CD4-positive, alpha-beta T cell treated with Interferon alpha-2 for 1 hour (primary cell): Measurements from ENCODE around the gene HHAT.

Experiments
- DNase-seq, 2 donors: peaks; one replicate each; pipeline ENCODE4 v3.0.0-alpha.2; 2020 to 2022

HHAT gene

DNA sequence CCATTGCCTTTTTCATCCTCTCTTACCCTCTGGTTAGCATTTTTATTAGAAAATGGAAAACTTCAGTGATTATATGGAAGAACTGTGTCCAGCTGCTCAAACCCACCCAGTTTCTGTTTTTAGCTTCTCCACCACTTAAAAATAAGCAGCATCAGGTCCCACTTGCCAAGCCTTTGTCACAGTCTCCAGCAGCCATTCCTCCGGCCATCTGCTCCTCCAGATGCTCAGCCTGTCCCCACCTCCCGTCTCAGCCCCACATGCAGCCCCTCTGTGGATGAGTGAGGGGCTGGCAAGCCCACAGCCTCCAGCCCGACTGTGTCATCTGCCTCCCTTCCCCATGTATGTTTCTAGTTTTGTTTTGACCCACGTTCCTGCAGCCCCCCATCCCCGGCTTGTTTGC is 289.7 kb downstream of the HHAT start:
- DNase-seq, result no peak

- no peak for DNase-seq
Measured at GRCh38 chr1:210620867-210621488, 292.3 kb downstream of the HHAT start.

DNA sequence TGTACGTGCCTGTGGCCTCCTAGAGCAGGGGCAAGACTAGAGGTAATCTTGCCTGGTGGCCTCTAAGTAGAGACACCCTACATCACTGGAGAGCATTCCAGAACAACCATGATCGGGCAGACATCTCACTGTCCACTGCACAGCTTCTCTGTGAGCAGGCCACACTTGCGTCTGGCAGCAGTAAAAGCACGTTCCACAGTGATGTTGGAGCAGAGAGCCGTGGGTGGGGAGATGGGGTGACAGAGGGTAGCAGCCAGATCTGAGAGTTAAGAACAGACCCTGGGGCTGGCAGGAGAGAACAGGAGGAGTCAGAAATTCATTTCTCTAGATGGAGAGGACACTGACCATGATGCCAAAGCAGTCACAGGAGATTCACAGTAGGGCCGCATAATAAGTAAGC is 293.0 kb downstream of the HHAT start:
- no peak for DNase-seq

DNA sequence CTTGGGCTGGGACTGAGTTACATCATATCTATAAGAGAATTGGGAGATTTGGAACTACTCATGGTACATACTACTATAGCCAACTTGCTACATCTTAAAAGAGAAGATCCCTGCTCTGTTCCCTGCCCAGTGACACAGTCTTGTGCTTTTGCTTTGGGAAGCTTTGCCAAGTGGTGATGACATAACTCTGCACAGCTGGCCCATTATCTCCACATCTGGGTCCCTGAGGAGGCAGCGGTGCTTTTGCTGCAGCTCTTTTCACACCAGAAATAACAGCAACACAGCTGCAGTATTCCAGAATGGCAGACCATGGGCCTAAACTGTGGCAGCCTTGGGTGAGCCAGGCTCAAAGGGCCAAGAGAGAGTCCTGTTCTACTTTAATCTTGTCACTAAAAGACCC is 296.0 kb downstream of the HHAT start:
- no peak for DNase-seq

DNA sequence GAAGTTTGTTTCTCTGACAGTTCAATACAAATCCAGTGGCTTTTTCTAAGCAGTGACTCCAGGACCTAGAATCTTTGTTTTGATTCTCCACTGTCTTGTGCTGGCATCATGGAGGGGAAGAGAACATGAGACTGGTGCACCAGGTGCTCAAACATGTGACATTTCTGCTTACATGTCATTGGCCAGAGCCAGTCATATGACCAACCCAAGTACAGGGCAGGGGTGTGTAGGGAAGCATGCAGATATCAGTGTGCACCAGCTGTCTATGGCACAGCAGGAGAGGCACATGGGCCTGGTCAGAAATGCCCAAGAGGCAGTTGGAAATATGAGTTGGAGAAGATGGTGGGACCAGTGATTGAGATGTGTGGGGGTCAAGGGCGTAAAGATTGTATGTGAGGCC is 297.0 kb downstream of the HHAT start:
- no peak for DNase-seq

GRCh38 chr1:210626341-210626740 is 297.6 kb downstream of the HHAT start:
- DNase-seq, result no peak

DNA sequence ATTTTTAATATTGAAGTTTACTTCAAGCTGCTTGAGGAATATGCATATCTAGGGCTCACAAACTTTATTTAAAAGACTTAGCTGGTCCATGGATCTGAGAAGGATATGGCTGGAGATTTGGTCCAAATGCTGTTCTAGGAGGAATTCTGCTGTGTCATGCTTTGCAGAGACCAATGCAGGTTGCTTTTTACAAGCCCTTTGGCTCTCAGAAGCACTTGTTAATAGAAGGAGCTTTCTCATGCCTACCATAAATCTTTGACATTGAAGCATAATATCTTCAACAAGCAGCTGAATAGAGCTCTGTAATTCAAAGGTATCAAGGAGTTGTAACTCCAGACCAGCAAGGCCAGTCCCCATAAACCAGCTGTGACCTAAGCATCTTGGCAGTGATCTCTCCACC is 299.1 kb downstream of the HHAT start:
- no peak for DNase-seq

- DNase-seq, result no peak
Measured at GRCh38 chr1:210629276-210629675, 300.6 kb downstream of the HHAT start.

- no peak for DNase-seq
Measured at GRCh38 chr1:210631399-210631798, 302.7 kb downstream of the HHAT start.

DNA sequence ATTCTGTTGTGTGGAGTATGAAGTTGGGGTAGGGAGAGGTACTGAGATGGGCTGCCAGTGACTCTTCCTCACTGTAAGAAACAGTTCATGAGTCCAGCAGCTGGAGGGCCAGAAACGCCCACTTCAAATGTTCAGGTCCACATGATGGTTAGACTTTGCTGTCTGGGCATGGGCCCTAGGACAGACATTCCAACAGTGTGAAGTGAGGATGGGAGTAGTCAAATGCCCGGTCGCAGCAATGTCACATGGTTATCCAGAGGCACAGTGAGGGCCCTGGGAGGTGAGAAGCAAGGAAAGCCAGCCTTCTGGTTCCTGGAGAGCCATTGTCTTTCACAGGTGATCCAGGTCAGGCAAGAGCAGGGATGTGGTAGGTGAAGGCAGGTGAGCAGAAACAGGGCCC is 304.4 kb downstream of the HHAT start:
- DNase-seq, result no peak

GRCh38 chr1:210633636-210634035 is 304.9 kb downstream of the HHAT start:
- no peak for DNase-seq

- no peak for DNase-seq
Measured at GRCh38 chr1:210635108-210635507, 306.4 kb downstream of the HHAT start.

DNA sequence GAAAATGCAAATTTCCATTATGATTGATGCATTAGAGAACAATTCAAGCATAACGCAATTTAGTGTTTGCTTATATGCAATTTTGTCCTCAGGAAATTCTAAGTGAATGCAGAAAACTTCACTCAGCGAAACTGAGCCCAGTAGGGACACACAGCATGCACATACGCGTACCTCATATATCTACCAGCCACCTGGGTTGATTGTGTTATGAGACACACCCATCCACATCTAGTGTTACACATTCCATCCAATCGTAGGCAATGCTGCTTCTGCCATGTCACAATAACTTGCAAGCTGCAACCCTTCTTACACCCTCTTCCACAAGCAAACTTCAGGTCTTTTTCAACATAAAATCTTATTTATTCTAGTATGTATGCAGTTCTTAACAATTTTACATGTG is 312.9 kb downstream of the HHAT start:
- no peak for DNase-seq

GRCh38 chr1:210645582-210646257 is 317.0 kb downstream of the HHAT start:
- no peak for DNase-seq

DNA sequence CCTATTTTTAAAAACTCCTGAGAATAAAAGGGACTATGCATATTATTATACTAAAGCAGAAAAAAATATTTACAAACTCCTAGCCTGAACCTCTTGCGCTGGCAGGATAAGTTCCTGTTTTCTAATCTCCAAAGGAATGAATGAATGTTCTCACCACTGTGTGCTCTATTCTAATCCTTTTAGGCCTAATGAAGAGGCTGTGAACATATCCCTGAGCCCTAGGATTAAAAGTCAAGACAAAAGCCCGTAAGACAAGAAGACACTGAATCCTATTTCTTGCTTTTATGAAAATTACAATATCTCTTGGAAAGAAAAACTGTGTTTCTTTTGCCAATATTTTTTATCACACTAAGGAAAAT is 317.5 kb downstream of the HHAT start:
- no peak for DNase-seq

- DNase-seq, result no peak
Measured at GRCh38 chr1:210647406-210648333, 319.0 kb downstream of the HHAT start.

GRCh38 chr1:210648588-210649269 is 320.0 kb downstream of the HHAT start:
- DNase-seq, result no peak

DNA sequence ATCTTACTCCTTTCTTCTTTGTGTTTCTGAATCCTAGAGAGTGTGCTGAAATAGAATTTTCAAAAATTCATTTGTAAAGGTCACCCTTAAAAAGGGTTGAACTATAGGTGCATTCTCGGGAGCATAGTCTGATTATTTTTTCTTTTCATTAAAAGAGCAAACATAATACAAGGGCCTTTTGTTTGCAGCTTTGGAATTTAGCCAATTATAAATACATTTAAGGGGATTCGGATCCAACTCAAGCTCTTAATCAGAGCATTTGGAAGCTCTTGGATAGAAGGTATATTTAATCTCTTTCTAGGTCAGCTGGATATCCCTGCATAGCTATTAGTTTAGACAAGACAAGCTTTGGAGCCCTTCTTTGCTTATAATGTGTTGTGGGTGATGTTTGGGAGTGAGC is 321.7 kb downstream of the HHAT start:
- no peak for DNase-seq

- no peak for DNase-seq
Measured at GRCh38 chr1:210652329-210652954, 323.7 kb downstream of the HHAT start.

DNA sequence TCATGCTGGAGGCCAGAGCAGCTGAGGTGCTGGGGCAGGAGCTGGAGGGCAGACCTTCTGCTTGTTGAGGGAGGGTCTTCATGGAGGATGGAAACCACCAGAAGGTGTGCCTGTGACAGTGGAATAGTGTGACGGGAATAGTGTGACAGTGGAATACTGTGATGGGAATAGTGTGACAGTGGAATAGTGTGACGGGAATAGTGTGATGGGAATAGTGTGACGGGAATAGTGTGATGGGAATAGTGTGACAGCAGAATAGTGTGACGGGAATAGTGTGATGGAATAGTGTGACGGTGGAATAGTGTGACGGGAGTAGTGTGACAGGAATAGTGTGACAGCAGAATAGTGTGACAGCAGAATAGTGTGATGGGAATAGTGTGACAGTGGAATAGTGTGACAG is 325.1 kb downstream of the HHAT start:
- no peak for DNase-seq

DNA sequence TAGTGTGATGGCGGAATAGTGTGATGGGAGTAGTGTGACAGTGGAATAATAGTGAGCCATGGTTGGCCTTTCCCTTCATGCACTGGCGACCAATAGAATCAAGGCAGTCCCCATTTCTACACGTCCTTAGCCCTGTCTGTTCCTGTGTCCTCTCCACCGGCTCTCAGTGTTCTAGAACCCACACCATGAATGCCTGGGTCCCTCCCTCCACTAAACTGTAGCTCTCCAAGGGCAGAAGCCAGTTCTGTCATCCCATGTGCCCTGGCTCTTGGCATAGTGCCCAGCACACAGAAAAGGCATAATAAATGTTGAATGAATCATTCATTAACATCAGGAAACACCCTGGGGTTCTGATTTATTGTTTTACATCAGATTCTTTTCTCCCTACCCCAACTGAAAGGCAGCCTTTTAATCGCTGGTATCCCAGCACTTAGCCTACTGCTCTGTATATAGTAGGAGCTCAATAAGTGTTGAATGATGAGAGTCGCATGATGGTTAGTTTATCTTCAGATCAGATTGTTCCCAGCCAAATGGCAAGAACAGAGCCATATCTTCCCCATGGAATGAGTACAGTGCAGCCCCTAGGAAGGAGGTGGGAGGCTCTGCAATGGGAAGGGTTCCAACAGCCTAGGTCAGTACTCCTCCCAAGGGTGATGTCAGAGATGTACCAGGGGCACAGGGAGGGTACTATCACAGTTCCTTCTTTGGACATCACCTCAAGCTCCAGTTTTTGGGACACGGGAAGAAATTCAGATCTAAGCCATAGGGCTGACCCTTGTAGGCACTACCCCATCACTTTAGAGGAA is 325.7 kb downstream of the HHAT start:
- DNase-seq, result no peak

- DNase-seq, result no peak
Measured at GRCh38 chr1:210655511-210655910, 326.8 kb downstream of the HHAT start.
